ENCODE measurements around the gene BZW1.

BZW1 gene

GRCh38 chr2:200845669-200846325 is 34.1 kb downstream of the BZW1 start:
- no peaks in the 10 kb centered on the region for H3K4me1 ChIP-seq (ENCODE audit: control insufficient read depth, insufficient read depth, low read length)
- H3K9me3 ChIP-seq (ENCODE audit: control insufficient read depth, insufficient read depth, low read depth, low read length), result no peaks in the 10 kb centered on the region
- H3K4me3 ChIP-seq (ENCODE audit: low read depth, low read length), result no peak overlapping the region
- TF ChIP-seq ZNF26 (tag by site-specific recombination; IDR thresholded peaks at IDR 0.05) (no peak), ZNF449 (tag by site-specific recombination; IDR thresholded peaks at IDR 0.05) (no peak), ZNF76 (tag by site-specific recombination; IDR thresholded peaks at IDR 0.05; ENCODE audit: borderline replicate concordance, low read depth) (no peak), ZNF2 (tag by site-specific recombination; IDR thresholded peaks at IDR 0.05) (no peak), ZNF366 (tag by site-specific recombination; conservative IDR thresholded peaks at IDR 0.05) (no peak), ZNF140 (tag by site-specific recombination; IDR thresholded peaks at IDR 0.05) (no peak), ZSCAN18 (tag by site-specific recombination; IDR thresholded peaks at IDR 0.05) (no peak), EGR2 (tag by site-specific recombination; IDR thresholded peaks at IDR 0.05; ENCODE audit: low read depth) (no peak), ZNF513 (tag by site-specific recombination; IDR thresholded peaks at IDR 0.05) (no peak), ZNF677 (tag by site-specific recombination; IDR thresholded peaks at IDR 0.05) (no peak), BCL11B (tag by site-specific recombination; IDR thresholded peaks at IDR 0.05; ENCODE audit: low read depth) (no peak), PATZ1 (tag by site-specific recombination; IDR thresholded peaks at IDR 0.05) (no peak), AEBP2 (tag by site-specific recombination; IDR thresholded peaks at IDR 0.05; ENCODE audit: borderline replicate concordance) (no peak), ZNF548 (tag by site-specific recombination; IDR thresholded peaks at IDR 0.05) (no peak), SP2 (tag by site-specific recombination; IDR thresholded peaks at IDR 0.05) (no peak), ZNF530 (tag by site-specific recombination; IDR thresholded peaks at IDR 0.05; ENCODE audit: low read depth) (no peak), ZNF10 (tag by site-specific recombination; IDR thresholded peaks at IDR 0.05) (no peak), GLI2 (tag by site-specific recombination; IDR thresholded peaks at IDR 0.05; ENCODE audit: borderline replicate concordance, low read depth) (no peak)
- ChIA-PET POLR2A (interaction anchor here (1.0 to 1.1 kb wide), 2 partner anchors 13 to 17 kb away, joined by 3 read pairs; no protein-coding TSS in a partner anchor), CTCF (interaction anchor here (0.7 to 1.1 kb wide), 3 partner anchors 18 to 1039 kb away, joined by 3 to 4 read pairs (median 3); no protein-coding TSS in a partner anchor)
- no peak overlapping the region for H3K27ac ChIP-seq (ENCODE audit: extremely low read depth, low read depth, low read length)
- no peaks in the 10 kb centered on the region for H3K36me3 ChIP-seq (ENCODE audit: control insufficient read depth in 2 of 2, insufficient read depth in 1 of 2, low read length in 2 of 2)

Data from HEK293 (cell line).